AG09309 (cell line): ENCODE data around the gene TBC1D7.

Experiments used
- DNase-seq: peaks from one replicate; pipeline ENCODE4 v3.0.0-alpha.2; 2010; ENCODE audit warnings: low read depth
- H3K4me3 ChIP-seq: 2 replicates; pipeline ENCODE4 v1.5.1; 2011; ENCODE audit warnings: mild to moderate bottlenecking, low read depth, low read length, moderate library complexity; ENCODE audit not compliant: control insufficient read depth
- TF ChIP-seq, protein P1 (sequence below): IDR thresholded peaks from 2 replicates; pipeline ENCODE4 v1.5.1; 2011; ENCODE audit warnings: mild to moderate bottlenecking, low read depth, low read length, inconsistent platforms; ENCODE audit not compliant: insufficient read depth, control insufficient read depth; ENCODE audit errors: missing control alignments

Gene TBC1D7

GRCh38 chr6:13308332-13308731, 20.0 kb downstream of the TBC1D7 start:
- no peak overlapping the region for H3K4me3 ChIP-seq
- TF ChIP-seq, protein P1, sequence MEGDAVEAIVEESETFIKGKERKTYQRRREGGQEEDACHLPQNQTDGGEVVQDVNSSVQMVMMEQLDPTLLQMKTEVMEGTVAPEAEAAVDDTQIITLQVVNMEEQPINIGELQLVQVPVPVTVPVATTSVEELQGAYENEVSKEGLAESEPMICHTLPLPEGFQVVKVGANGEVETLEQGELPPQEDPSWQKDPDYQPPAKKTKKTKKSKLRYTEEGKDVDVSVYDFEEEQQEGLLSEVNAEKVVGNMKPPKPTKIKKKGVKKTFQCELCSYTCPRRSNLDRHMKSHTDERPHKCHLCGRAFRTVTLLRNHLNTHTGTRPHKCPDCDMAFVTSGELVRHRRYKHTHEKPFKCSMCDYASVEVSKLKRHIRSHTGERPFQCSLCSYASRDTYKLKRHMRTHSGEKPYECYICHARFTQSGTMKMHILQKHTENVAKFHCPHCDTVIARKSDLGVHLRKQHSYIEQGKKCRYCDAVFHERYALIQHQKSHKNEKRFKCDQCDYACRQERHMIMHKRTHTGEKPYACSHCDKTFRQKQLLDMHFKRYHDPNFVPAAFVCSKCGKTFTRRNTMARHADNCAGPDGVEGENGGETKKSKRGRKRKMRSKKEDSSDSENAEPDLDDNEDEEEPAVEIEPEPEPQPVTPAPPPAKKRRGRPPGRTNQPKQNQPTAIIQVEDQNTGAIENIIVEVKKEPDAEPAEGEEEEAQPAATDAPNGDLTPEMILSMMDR, result no peak
- DNase-seq, result no peak

- peak; percentile 40 for DNase-seq
- H3K4me3 ChIP-seq, result no peak overlapping the region
- TF ChIP-seq, protein P1, result no peak
These were observed 20.8 kb downstream of the TBC1D7 start for GRCh38 chr6:13307508-13307995.

DNA sequence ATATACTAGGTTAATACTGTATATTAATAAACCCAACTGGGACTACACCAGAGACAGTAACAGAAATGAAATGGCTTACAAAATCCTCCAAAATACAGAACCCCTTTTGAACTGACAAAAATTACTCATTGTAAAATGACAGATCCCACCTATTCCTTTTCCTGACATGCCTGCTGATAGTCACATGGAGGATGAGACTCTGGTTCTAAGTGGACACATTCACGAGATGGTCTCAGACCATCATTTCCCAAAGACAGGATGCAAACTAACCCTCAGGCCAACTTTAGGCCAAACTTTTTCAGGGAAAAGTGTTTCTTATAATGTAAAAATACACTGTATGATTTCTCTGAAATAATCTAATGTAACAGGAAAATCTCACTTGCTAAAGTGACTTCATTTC, 22.5 kb downstream of the TBC1D7 start:
- DNase-seq, result no peak
- TF ChIP-seq, protein P1, result no peak
- H3K4me3 ChIP-seq, result no peak overlapping the region

DNA sequence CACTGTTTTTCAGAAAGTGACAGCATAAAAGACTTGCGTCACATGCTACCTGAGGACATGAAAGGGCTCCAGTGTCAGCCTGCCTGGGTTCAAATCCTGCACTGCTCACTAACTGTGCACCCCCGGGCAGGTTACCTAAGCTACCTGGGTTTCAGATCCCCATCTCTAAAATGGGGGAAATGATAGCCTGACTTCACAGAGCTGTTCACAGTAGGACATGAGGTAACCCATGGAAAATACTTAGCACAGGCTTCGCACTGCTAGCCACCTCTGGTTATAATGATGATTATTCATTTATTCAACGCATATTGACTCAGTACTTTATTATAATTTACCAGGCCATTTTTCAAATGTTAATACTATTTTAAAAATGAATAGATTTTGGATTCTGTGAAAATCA, 23.0 kb downstream of the TBC1D7 start:
- H3K4me3 ChIP-seq, result no peak overlapping the region
- DNase-seq, result no peak
- TF ChIP-seq, protein P1, result no peak

DNA sequence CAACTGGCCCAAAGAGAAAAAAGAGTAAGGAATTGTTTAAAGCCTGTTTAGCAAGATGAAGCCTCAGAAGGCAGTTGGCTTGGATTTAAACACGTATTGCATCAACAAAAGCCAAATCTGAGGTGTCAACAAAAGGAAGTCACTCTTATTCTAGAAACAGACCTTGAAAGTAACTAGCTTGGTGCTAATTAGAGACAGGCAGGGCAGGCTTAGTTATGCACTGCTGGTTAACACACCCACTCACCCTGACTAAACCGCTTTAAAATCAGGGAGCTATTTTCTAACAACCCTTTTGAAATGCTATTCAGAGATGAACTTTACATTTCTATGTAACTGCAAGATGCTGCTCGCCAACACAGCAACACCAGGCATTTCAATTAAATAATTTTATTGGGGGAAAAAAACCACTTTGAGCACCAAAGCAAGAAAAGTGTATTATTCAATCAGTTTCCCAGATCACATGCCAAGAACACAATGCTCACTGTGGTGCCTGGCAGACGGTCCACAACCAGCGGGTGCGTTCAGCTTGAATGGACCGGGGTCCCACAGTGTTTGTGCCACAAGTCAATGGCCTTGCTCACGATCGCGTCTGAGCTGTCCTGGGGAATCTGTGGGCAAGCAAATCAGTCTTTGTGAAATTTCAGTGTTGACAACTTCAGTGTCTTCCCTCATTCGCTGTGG, 23.6 kb downstream of the TBC1D7 start:
- TF ChIP-seq, protein P1, result no peak
- H3K4me3 ChIP-seq, result no peak overlapping the region
- DNase-seq, result no peak

DNA sequence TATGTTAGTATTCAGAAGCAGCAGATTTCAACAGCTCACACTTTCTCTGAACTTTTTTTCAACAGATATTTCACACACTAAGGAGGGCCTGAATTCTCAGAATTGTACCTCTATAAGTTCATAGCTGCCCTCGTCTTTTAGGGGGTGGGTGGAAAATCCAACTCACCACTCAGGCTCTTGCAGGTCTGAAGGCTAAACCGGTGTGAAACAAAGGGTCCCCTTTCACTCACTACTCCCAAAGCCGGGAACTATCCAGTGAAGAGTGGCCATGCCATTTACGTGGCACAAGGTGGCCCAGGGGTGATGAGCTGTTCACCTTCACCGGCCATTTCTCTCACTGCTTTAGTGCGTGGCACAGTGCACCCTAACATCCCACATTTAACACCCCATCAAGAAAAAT, 24.2 kb downstream of the TBC1D7 start:
- no peak overlapping the region for H3K4me3 ChIP-seq
- TF ChIP-seq, protein P1, result no peak

GRCh38 chr6:13303668-13304017, 24.7 kb downstream of the TBC1D7 start:
- DNase-seq, result no peak
- TF ChIP-seq, protein P1, result no peak
- no peak overlapping the region for H3K4me3 ChIP-seq

More for the DNA sequence above, 24.2 kb downstream of the TBC1D7 start:
- no peak for DNase-seq
